Stimulated activated CD4-positive, alpha-beta T cell treated with anti-CD3 and anti-CD28 coated beads, Interleukin-4, amount 100 ng/mL, for 48 hours (primary cell): ENCODE results near the gene BBIP1.

Experiments used
- DNase-seq, 2 donors: peaks; one replicate each; pipeline ENCODE4 v3.0.0-alpha.2; 2020; ENCODE audit warnings: low read depth in 2 of 2

Gene BBIP1, protein sequence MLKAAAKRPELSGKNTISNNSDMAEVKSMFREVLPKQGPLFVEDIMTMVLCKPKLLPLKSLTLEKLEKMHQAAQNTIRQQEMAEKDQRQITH

DNA sequence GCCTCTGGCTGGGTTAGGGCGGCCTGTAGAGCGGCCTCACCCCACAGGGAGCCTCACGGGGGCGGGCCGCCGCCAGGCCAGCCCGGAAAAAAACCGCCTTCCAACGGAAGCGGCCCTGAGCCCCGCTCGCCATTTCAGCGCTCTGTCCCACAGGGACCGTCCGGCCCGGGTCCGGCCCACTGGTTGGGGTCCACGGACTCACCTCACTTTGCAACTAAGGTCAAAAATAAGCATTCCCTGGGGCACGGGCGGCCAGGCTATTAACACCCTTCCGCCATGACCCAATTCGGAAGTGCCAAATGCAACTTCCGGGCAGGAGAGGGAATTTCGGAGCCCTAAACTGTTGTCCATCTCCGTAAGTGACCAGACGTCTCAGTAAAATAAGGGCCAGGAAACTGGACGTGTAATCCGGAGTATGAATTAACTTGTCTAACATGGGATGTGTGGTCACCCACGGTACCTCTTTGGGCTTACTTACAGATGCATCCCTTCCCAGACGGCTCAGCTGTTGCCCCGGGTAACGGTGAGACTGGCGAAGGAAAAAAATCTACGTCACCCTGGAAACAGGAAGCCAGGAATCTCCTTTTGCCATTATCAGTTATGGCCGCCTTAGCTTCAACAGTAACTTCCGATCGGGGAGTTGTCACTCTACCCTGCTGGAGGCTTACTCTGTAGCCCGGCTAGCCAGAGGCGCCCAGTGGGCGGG lies at the start of gene BBIP1:
BBIP1 (minus strand) TSS at position 538 of the 706 bp plus-strand sequence. CDS start 1,023 bp downstream, outside the sequence.
- no peak for DNase-seq

DNA sequence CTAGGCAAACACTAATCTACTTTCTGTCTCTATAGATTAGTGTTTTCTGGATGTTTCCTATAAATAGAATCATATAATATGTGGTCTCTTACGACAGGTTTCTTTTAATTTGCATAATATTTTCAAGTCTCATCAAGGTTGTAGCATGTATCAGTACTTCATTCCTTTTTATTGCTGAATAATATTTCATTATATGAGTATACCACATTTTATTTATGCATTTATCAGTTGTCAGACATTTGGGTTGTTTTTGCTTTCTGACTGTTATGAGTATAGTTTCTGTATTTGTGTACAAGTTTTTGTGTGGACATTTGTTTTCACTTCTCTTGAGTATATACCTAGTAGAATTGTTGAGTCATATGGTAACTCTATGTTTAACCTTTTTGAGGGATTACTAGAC lies 48.7 kb upstream of the BBIP1 start:
- DNase-seq: no peak

DNA sequence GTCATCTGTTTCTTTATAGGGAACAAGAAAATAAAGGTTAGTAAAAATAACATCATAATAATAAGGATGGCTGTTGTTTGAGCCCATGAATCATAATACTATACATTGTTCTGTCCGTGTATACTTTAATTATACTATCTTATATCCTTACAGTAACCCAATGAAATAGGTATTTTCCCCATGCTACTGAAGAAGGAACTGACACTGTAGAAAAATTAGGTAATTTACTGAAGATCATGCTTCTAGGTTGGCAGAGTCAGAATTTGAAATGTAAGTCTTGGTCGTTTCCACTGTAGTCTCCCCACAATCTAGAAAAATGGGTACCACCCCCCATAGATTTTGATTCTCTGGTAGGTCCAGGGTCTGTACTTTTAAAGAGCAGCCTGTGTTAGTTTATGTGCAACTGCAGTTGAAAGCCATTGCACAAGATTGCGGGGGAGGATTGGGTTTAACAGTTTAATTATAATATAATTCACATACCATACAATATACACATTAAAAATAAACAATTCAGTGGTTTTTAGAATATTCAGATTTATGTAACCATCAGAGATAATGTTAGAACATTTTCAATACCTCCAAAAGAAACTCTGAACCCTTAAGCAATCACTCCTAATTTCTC lies 48.1 kb upstream of the BBIP1 start:
- no peak for DNase-seq

DNA sequence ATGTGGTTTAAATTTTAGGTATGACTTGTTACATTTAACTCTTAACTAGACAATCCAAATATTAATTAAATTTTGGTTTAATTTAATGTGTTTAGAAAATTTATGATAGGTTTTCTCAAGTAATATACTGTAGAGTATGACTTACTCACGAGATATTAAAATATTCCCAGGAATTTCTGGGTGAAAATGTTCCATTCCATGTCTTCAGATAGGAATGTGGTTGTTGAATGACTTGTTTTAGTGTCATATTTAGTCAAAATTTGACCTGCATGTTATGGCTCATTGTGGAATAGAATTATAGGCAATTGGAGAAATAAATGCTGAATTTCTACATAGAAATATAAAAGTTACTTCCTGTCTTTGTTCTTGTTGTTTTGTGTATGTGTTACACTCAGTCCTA lies 47.2 kb upstream of the BBIP1 start:
- DNase-seq: no peak

DNA sequence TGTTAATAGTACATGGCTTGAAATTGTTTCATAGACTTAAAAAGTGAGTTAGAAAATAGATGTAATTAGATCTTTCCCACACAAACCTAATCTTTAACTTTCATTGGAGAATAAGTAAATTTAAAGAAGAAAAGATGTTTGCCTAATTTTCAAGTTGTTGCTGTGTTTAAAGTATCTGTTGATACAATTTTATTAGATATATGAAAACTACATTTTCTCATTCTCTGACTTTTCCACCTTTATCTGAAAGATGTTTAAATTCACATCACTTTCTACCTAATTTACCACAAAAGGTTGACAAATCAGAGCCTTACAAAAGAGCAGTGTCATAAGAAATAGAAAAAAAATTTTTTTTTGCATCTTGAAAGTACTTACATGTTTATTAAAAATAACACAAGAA lies 46.2 kb upstream of the BBIP1 start:
- DNase-seq: no peak

DNA sequence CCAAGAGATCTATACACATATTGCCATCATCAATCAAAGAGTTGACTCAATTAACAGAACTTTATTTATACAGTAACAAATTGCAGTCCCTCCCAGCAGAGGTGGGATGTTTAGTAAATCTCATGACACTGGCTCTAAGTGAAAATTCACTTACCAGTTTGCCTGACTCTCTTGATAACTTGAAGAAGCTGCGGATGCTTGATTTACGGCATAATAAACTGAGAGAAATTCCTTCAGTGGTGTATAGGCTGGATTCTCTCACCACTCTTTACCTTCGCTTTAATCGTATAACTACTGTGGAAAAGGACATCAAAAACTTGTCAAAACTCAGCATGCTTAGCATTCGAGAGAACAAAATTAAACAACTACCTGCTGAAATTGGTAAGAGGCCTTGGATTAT lies 45.7 kb upstream of the BBIP1 start:
- DNase-seq: no peak

DNA sequence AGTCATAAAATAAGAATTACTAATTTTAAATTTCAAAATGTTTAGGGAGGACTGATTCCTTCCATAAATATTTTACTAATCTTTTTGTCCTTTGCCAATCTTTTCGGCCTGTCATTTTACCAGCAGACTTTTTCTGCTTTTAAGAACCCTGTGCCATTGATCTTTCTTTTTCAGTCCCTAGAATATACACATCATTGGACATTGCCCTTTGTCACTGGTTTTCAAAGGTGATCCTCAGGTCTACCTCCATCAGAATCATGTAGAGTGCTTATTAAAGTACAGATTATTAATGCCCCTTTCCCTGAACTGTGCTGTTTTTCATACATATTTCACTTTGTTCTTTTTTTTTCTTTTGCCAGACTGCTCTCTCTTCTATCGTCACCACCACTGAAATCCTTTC lies 44.2 kb upstream of the BBIP1 start:
- DNase-seq: no peak

DNA sequence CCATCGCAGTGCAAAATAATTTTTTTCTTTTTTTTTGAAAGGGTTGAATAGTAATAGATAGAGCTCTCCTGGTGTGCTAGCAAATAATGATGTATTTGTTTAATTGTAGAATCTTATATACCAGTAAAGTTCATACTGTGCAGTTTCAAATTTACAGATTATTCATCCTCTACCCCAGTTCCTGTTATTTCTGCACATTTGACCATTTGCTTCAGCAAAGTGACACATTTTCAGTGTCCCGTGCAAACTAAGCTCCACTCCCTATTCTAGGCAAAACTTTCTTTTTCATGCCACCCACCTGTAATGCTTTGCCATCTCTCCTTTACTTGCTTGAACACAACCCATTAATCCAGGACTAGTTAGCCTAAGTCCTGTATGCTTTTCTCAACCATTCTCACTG lies 43.5 kb upstream of the BBIP1 start:
- DNase-seq: no peak

DNA sequence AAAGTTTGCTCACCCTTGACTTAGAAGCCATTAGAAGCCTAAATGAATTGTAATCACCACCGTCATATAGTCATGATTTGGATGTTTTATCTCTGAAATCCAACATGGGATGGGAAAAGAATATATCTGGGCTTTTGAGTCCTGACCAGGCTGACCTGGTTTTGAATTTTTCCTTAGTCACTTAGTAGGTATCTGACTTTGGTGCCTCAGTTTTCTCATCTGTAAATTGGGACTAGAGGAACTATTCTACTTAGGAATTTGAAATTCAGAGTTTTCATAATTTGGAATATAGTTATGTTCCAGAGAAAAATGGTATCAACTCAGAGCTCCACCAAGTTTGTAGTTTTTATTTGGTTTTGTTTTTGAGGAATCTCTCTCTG lies 41.3 kb upstream of the BBIP1 start:
- no peak for DNase-seq

DNA sequence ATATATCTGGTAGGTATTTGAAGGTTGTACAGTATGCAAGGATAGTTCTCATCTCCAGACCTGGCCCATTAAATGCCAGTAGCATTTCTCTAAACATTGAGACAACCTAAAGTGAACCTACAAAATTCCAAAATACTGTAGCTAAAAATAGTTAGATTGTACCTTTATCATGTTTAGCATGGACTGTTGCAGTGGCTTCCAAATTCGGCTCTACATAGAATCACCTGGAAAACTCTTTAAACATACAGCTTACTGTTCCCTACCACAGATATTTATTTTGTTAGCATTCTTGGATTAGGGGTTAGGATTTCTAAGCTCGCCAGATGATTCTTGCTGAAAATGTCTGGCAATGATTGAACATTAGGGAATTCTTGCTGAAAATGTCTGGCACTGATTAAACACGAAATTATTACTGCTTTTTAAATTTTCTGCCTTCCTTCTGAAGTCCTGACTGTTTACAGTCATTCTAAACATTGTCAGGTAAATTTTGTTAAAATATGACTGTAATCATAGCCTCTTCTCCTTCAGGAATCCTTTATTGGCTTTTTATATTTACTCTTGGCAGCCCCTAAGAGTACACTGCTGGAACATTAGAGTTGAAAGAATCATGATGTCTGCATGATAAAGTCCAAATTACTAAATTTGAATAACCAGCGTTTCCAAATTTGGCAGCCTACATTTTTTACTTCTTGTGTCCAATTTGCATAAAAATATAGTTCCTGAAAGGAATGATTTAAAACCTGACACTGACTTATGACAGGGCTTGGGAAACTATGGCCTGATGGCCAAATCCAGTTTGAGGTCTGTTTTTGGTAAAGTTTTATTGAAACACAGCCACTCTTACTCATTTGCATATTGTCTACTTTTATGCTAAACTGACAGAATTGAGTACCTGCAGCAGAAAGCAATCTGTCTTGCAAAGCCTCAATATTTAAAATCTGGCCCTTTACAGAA lies 40.7 kb upstream of the BBIP1 start:
- no peak for DNase-seq

DNA sequence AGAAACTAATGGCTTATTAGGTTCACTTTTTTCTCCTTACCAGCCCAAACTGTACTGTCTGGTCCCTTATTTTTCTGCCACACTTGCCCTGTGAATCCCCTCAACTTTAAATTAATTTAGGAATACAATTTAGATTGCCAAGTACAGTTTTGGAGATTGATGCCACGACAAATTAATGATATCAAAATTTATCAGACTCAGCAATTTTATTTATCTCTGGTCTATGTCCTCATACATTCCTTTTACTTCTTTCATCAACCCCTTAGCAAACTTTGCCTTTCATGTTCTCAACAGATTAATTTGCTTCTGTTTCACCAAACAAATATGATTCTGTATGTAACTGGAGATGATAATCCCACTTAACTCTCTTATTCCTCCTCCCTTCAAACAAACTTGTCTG lies 38.6 kb upstream of the BBIP1 start:
- no peak for DNase-seq

DNA sequence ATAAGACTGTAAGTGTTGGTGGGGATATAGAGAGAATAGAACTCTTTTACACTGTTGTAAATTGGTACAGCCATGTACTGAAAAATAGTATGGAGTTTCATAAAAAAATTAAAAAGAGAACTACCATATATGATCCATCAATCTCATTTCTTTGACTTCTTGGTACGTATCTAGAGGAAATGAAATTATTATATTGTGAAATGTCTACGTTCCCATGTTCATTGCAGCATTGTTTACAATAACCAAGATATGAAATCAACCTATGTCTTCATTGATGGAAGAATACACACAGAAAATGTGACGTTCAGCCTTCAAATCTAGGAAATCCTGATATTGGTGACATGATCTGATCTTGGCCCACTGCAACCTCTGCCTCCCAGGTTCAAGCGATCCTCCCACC lies 32.4 kb upstream of the BBIP1 start:
- no peak for DNase-seq

DNA sequence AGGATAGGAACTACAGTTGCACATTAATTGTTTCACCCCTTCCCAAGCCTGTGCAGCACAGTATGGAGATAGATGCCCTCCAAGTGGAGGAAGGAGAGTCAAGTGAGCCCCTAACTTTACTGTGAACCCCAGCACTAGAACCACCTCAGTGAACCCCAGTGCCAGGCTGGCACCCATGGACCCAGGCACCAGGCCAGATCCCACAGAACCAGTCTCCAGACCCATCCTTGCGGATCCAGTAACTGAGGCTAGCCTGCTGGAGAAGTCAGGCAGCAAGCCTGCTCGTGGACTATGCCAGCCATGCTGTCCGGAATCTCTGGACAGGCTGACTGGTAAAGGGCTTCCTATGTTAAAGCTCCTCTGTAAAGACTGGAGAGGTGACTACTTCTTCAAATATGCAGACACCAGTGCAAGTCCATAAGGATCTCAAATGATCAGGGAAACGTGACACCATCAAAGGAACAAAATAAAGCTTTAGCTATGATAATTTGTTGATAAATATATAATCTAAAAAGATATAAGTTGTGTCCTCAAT lies 28.1 kb upstream of the BBIP1 start:
- DNase-seq: no peak

DNA sequence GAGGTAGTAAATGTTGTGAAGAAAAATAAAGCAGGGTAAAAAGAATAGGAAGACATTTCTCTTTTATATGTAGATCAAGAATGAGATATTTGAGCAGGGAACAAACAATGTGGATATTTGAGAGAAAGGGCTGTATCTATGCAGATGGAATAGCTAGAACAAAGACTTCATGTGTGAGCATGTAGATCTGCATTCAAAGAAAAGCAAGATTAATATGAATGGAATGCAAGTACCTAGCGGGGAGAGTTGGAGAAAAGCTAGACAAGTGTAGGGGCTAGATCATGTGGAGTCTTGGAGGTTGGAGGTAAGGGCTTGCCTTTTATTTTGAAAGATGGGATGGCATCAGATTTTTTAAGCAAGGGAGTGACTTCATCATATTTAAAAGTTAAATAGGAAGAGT lies 27.5 kb upstream of the BBIP1 start:
- no peak for DNase-seq

DNA sequence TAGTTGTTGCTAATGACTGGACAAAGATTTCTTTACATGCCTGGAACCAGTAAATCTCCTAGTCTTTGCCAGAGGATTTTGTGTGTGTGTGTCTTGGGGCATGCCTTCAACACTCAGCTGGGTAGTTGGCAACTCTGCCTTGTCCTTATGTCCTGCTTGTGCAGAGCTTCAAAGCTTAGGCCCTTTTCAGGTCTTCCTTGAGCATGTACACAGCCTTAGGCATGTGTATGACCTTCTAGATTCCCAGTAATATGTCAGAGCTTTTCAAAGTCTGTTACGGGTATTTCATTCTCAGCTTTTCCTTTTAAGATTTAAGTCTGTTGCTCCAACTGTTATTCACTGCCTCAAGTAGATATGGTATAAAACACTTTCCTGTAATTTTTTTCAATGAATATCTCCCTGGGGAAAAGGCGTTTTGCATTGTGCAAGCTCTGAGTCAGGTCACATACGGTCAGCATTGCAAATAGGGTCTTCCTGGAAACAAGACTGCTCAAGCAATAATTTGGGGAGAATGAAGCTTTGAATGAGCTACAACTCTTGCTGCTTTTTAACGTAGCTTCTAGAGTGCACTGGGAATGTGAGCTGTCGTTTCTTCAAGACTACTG lies 25.9 kb upstream of the BBIP1 start:
- DNase-seq: no peak

DNA sequence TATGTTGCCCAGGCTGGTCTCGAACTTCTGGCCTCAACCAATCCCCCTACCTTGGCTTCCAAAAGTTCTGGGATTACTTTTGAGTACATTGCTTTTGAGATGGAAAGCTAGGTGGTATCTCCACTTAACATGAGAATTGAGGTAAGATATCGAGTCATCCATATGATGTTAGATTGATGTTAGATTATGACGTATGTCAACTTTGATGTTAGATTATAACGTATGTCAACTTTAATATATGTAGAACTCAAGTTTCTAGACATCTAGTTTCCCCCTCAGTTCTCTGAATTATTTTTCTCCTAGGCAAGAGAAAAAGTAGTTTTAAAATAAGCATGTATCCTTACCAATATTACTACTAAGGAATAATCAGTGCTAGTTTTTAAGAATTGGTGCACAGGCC lies 20.4 kb upstream of the BBIP1 start:
- no peak for DNase-seq

DNA sequence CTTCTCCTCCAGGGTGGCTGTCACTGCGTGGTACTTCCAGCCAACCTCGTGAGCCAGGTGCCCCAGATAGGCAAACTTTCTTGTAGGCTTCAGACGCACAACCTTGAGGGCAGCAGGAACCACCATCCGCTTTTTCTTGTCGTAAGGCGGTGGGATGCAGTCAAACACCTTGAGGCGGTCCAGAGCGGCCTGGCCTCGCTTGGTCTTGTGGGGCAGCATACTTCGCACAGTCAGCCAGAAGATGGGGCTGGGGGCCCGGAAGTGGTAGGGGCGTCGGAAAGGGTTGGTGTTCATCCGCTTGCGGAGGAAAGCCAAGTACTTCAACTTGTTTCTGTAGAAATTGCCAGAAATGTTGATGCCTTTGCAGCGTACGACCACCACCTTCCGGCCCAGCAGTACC lies 17.8 kb upstream of the BBIP1 start:
- no peak for DNase-seq

DNA sequence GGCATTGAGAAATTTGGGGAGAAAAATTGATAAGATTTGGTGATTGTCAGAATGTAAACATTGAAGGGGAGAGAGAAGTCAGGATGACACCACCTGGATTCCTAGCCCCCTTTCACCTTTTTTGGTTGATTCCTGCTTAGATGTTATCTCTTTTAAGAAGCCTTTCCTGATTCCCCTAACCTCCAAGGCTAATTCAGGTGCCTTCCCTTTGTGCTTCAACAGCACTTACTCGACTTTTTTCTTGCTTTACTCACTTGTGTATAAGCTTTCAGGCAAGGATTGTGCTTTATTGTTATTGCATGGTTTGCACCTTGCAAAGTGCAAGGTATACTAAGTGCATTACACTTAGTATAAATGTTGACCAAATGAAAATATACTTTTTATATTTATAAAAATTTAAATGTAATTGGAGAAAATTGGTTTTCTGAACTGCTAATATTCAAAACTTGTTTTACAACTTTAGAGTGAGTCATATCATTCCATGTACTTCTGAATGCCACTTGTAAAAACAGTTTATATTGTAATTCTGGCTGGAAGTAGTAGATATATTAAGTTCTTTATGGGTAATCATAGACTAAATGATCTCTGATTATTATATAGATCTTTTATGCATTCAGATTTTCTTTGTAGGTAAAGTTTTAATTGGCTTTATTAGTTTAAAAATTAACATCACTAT lies 13.7 kb upstream of the BBIP1 start:
- no peak for DNase-seq

DNA sequence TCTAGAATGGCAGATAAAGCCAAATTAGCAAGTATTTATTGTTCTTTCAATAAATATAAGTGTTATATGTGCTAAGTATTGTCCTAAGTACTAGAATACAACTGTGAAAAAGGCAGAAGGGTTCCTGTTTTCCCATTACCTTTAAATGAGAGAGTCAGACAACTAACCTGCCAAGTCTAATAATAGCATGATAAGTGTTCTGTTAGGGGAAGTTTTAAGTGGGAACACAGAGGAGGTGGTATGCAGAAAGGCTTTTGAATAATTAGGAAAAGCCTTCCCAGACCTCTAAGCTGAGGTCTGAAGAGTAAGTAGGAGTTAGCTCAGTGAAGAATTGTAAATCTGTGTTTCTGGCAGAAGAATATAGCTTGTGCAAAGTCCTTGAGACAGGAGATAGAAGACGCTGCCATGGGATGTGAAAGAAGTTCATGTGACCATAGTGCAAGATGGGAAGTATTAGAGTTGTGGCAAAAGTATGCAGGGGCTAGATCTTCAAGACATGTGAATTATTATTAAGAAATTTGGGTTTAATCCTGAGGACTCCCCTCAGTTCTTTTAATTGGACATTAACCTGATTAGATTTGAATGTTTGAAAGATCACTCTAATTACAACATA lies 12.9 kb upstream of the BBIP1 start:
- no peak for DNase-seq

DNA sequence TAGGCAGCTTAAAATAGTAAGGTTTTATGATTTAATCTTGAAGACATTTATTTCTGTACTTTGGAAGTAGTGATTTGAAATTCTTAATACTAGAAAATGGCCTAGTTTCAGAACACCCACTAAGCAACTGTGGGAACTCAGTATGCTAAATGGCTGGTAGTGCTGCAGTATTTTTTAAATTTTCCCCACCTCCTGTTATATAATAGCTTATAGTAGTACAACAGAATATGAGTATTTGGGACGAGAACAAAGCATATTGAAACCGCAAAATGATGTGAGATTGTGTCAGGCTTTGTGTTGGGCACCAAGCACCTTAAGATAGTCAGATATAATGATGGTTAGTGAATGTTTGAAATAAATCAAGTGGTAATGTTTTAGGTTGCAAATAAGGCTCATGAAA lies 8.5 kb upstream of the BBIP1 start:
- no peak for DNase-seq
